Measurements from ENCODE around the gene CTNNBL1.
"Not testable (repeated sequence)": the region's sequence is repeated elsewhere in the genome, so short reads cannot be mapped to it uniquely, and the experiment has no call there.

The CTNNBL1 gene

GRCh38 chr20:37679751-37680150, 14.1 kb upstream of the CTNNBL1 start:
- DNase-seq (ENCODE audit: low read depth): not testable (repeated sequence)

GRCh38 chr20:37680420-37680819, 13.4 kb upstream of the CTNNBL1 start:
- no peak for DNase-seq (ENCODE audit: low read depth)

GRCh38 chr20:37681384-37682112, 12.3 kb upstream of the CTNNBL1 start:
- DNase-seq (ENCODE audit: low read depth): no peak

- not testable (repeated sequence) for DNase-seq (ENCODE audit: low read depth)
These were observed 10.7 kb upstream of the CTNNBL1 start for GRCh38 chr20:37683146-37683545.

- DNase-seq (ENCODE audit: low read depth): no peak
These were observed 6.9 kb upstream of the CTNNBL1 start for GRCh38 chr20:37686762-37687477.

GRCh38 chr20:37687478-37687805, 6.4 kb upstream of the CTNNBL1 start:
- DNase-seq (ENCODE audit: low read depth): no peak

- DNase-seq (ENCODE audit: low read depth): no peak
These were observed 5.7 kb upstream of the CTNNBL1 start for GRCh38 chr20:37688093-37688492.

GRCh38 chr20:37690626-37691369, 3.0 kb upstream of the CTNNBL1 start:
- DNase-seq (ENCODE audit: low read depth): no peak

- no peak for DNase-seq (ENCODE audit: low read depth)
These were observed 1.2 kb upstream of the CTNNBL1 start for GRCh38 chr20:37692459-37693166.

GRCh38 chr20:37693242-37693634, 592 bp upstream of the CTNNBL1 start:
- no peak for DNase-seq (ENCODE audit: low read depth)

- no peak for DNase-seq (ENCODE audit: low read depth)
These were observed 2.0 kb downstream of the CTNNBL1 start for GRCh38 chr20:37695684-37696342.

- no peak for DNase-seq (ENCODE audit: low read depth)
These were observed 3.5 kb downstream of the CTNNBL1 start for GRCh38 chr20:37697314-37697713.

GRCh38 chr20:37699202-37699601, 5.4 kb downstream of the CTNNBL1 start:
- DNase-seq (ENCODE audit: low read depth): no peak

- no peak for DNase-seq (ENCODE audit: low read depth)
These were observed 6.5 kb downstream of the CTNNBL1 start for GRCh38 chr20:37700301-37700700.

- not testable (repeated sequence) for DNase-seq (ENCODE audit: low read depth)
These were observed 7.8 kb downstream of the CTNNBL1 start for GRCh38 chr20:37701676-37702075.

- no peak for DNase-seq (ENCODE audit: low read depth)
These were observed 8.7 kb downstream of the CTNNBL1 start for GRCh38 chr20:37702403-37703034.

- DNase-seq (ENCODE audit: low read depth): peak; percentile 38
These were observed 9.4 kb downstream of the CTNNBL1 start for GRCh38 chr20:37703035-37703845.

- DNase-seq (ENCODE audit: low read depth): no peak
These were observed 11.1 kb downstream of the CTNNBL1 start for GRCh38 chr20:37704955-37705354.

GRCh38 chr20:37706298-37706697, 12.5 kb downstream of the CTNNBL1 start:
- no peak for DNase-seq (ENCODE audit: low read depth)

GRCh38 chr20:37711001-37711400, 17.2 kb downstream of the CTNNBL1 start:
- no peak for DNase-seq (ENCODE audit: low read depth)
